ENCODE data around the gene NEDD1. TPM values are rescaled to one million over a fixed set of nuclear protein-coding genes. Genes with fewer than 3 reads are reported as not detected.

Gene NEDD1
- total RNA-seq, 1 experiment from 2014 or later: 43.4 TPM

DNA sequence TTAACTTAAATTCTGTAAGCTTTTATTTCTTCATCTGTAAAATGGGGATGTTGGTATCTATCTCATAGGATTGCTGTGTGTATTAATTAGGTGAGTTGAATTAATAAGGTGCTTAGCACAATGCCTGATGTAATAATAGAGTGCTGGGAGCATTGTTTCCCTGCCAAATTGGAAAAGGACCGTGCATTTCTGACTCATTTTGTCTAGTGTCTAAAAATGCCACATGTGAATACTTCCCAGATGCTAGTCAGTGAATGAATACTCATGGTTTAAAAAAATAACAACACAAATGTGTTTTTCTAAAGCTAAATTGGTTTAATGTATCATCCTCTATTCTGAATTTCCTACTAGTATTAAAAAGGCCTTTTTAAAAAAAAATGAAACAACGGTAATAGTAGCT is 45.4 kb upstream of the NEDD1 start:
- Histone ChIP-seq H3K36me3 (ENCODE audit: low read depth, low read length) (no peaks in the 10 kb centered on the region), H2AFZ (ENCODE audit: low read length) (no peak overlapping the region), H3K4me1 (ENCODE audit: insufficient read depth, low read length) (no peaks in the 10 kb centered on the region), H3K27me3 (ENCODE audit: low read length) (no peaks in the 10 kb centered on the region), H3K9me2 (replicated peaks; ENCODE audit: low read length) (no peaks in the 10 kb centered on the region), H4K20me1 (ENCODE audit: low read length) (no peaks in the 10 kb centered on the region), H3K9me3 (ENCODE audit: low read length) (no peaks in the 10 kb centered on the region), H3K9ac (ENCODE audit: low read length) (no peak overlapping the region), H3K79me2 (ENCODE audit: low read length) (no peaks in the 10 kb centered on the region), H3F3A (ENCODE audit: low read length, unreplicated experiment) (no peaks in the 10 kb centered on the region), H3K27ac (ENCODE audit: low read length) (no peak overlapping the region), H3K4me3 (ENCODE audit: low read length) (no peak overlapping the region), H3K4me2 (ENCODE audit: low read length) (no peak overlapping the region)
- intact Hi-C loops (cut with micrococcal nuclease): no loop called here
- ATAC-seq: no peak
- CTCF ChIA-PET: no interaction called here
- DNase-seq: no peak
- POLR2A ChIA-PET (ENCODE audit: unreplicated experiment): no interaction called here
- BruUV-seq (replicated peaks): no TSS peak
- no peak for TF ChIP-seq EZH2 (IDR thresholded peaks at IDR 0.05; ENCODE audit: low read length, unreplicated experiment)
- TF ChIP-seq, protein P1, sequence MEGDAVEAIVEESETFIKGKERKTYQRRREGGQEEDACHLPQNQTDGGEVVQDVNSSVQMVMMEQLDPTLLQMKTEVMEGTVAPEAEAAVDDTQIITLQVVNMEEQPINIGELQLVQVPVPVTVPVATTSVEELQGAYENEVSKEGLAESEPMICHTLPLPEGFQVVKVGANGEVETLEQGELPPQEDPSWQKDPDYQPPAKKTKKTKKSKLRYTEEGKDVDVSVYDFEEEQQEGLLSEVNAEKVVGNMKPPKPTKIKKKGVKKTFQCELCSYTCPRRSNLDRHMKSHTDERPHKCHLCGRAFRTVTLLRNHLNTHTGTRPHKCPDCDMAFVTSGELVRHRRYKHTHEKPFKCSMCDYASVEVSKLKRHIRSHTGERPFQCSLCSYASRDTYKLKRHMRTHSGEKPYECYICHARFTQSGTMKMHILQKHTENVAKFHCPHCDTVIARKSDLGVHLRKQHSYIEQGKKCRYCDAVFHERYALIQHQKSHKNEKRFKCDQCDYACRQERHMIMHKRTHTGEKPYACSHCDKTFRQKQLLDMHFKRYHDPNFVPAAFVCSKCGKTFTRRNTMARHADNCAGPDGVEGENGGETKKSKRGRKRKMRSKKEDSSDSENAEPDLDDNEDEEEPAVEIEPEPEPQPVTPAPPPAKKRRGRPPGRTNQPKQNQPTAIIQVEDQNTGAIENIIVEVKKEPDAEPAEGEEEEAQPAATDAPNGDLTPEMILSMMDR (conservative IDR thresholded peaks at IDR 0.05; ENCODE audit: low read depth, low read length): no peak
- no peak for TF ChIP-seq EZH2phosphoT487 (IDR thresholded peaks at IDR 0.05; ENCODE audit: borderline replicate concordance, low read length)

DNA sequence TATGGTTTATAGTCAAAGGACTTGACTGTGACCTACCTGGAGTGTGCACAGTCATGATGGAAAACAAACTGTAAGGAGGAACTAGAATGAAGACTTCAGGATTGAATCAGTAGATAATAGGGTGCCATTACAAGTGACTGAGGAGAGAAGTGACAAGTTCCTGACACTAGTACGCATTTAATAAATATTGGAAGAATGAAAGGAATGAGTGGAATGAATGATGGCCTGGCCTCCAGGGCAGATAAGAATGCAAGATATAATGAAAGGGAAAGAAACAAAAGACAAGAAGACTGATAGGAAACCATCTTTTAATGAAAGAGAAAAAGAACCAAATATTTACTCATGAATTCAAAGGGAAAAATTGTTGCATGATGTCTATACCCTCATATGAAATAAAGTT is 44.7 kb upstream of the NEDD1 start:
- no peak overlapping the region for H2AFZ ChIP-seq (ENCODE audit: low read length)
- ATAC-seq (no peak), DNase-seq (peak; percentile 25)
- no peak overlapping the region for H3K27ac ChIP-seq (ENCODE audit: low read length)
- H3K9ac ChIP-seq (ENCODE audit: low read length): no peak overlapping the region
- H3K9me2 ChIP-seq (replicated peaks; ENCODE audit: low read length): no peaks in the 10 kb centered on the region
- no peak overlapping the region for H3K4me2 ChIP-seq (ENCODE audit: low read length)
- CTCF ChIA-PET: no interaction called here
- TF ChIP-seq, protein P1 (conservative IDR thresholded peaks at IDR 0.05; ENCODE audit: low read depth, low read length): no peak
- TF ChIP-seq EZH2phosphoT487 (IDR thresholded peaks at IDR 0.05; ENCODE audit: borderline replicate concordance, low read length) (no peak), EZH2 (IDR thresholded peaks at IDR 0.05; ENCODE audit: low read length, unreplicated experiment) (no peak)
- intact Hi-C loops (cut with micrococcal nuclease): no loop called here
- no peak overlapping the region for H3K4me3 ChIP-seq (ENCODE audit: low read length)
- no peaks in the 10 kb centered on the region for H3K4me1 ChIP-seq (ENCODE audit: insufficient read depth, low read length)
- no peaks in the 10 kb centered on the region for H3K27me3 ChIP-seq (ENCODE audit: low read length)
- no peaks in the 10 kb centered on the region for H4K20me1 ChIP-seq (ENCODE audit: low read length)
- H3K36me3 ChIP-seq (ENCODE audit: low read depth, low read length): no peaks in the 10 kb centered on the region
- BruUV-seq (replicated peaks): no TSS peak
- POLR2A ChIA-PET (ENCODE audit: unreplicated experiment): no interaction called here
- H3K9me3 ChIP-seq (ENCODE audit: low read length): no peaks in the 10 kb centered on the region
- H3K79me2 ChIP-seq (ENCODE audit: low read length): no peaks in the 10 kb centered on the region
- H3F3A ChIP-seq (ENCODE audit: low read length, unreplicated experiment): no peaks in the 10 kb centered on the region

DNA sequence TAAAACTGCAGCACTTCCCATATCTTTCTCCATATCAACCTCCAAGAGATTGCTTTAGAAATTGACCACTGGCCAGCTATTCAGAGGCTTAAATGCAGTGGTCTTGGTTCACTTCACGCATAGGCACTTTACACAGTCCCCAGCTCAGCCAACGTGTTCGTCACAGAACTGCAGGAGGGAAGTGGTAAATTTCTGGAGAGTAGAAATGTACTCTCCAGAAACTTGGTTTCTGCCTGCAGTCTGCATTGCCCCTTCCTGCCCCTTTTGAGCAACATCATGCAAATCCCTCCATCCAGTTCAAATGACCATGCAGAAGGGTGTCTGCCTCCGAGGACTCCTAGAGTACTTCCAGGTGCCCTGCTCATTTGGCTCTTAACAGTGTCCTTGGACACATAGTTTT is 42.7 kb upstream of the NEDD1 start:
- POLR2A ChIA-PET (ENCODE audit: unreplicated experiment): no interaction called here
- no peaks in the 10 kb centered on the region for H3F3A ChIP-seq (ENCODE audit: low read length, unreplicated experiment)
- no peaks in the 10 kb centered on the region for H3K9me3 ChIP-seq (ENCODE audit: low read length)
- no peak overlapping the region for H3K4me3 ChIP-seq (ENCODE audit: low read length)
- DNase-seq: no peak
- no peak overlapping the region for H3K9ac ChIP-seq (ENCODE audit: low read length)
- H3K27me3 ChIP-seq (ENCODE audit: low read length): no peaks in the 10 kb centered on the region
- no peak for TF ChIP-seq EZH2 (IDR thresholded peaks at IDR 0.05; ENCODE audit: low read length, unreplicated experiment)
- TF ChIP-seq EZH2phosphoT487 (IDR thresholded peaks at IDR 0.05; ENCODE audit: borderline replicate concordance, low read length): no peak
- TF ChIP-seq, protein P1 (conservative IDR thresholded peaks at IDR 0.05; ENCODE audit: low read depth, low read length): no peak
- H3K4me2 ChIP-seq (ENCODE audit: low read length): no peak overlapping the region
- intact Hi-C loops (cut with micrococcal nuclease): no loop called here
- H3K9me2 ChIP-seq (replicated peaks; ENCODE audit: low read length): no peaks in the 10 kb centered on the region
- no peak overlapping the region for H2AFZ ChIP-seq (ENCODE audit: low read length)
- CTCF ChIA-PET: no interaction called here
- H3K27ac ChIP-seq (ENCODE audit: low read length): no peak overlapping the region
- H3K36me3 ChIP-seq (ENCODE audit: low read depth, low read length): no peaks in the 10 kb centered on the region
- H3K79me2 ChIP-seq (ENCODE audit: low read length): no peaks in the 10 kb centered on the region
- no TSS peak for BruUV-seq (replicated peaks)
- H3K4me1 ChIP-seq (ENCODE audit: insufficient read depth, low read length): no peaks in the 10 kb centered on the region
- H4K20me1 ChIP-seq (ENCODE audit: low read length): no peaks in the 10 kb centered on the region
- ATAC-seq: no peak

Measured in PC-3 (cell line).